GM18499 (cell line): ENCODE results near the gene HAUS5.
"Not testable (repeated sequence)": the region's sequence is repeated elsewhere in the genome, so short reads cannot be mapped to it uniquely, and the experiment has no call there.

ENCODE experiments used
- ATAC-seq: cut with Tn5 transposase; IDR thresholded peaks from one replicate; pipeline ENCODE4 v1.9.1; 2021; ENCODE audit warnings: moderate number of reproducible peaks; ENCODE audit not compliant: insufficient read depth, unreplicated experiment

HAUS5 gene

GRCh38 chr19:35641515-35642151 lies 29.1 kb downstream of the HAUS5 start, which contains the start of gene ETV2:
Gene ETV2 (plus strand): TSS chr19:35641745. CDS start chr19:35642461, 716 bp downstream.
- ATAC-seq: no peak

- ATAC-seq: no peak
Measured at GRCh38 chr19:35642312-35642711, 29.8 kb downstream of the HAUS5 start.

- no peak for ATAC-seq
Measured at GRCh38 chr19:35642798-35643254, 30.3 kb downstream of the HAUS5 start.

GRCh38 chr19:35643255-35644205 lies 31.0 kb downstream of the HAUS5 start:
- ATAC-seq: no peak

GRCh38 chr19:35644206-35644986 lies 31.9 kb downstream of the HAUS5 start:
- peak; percentile 35 for ATAC-seq

GRCh38 chr19:35644987-35645679 lies 32.6 kb downstream of the HAUS5 start:
- no peak for ATAC-seq

- no peak for ATAC-seq
Measured at GRCh38 chr19:35645680-35646511, 33.4 kb downstream of the HAUS5 start.

GRCh38 chr19:35648017-35648961 lies 35.8 kb downstream of the HAUS5 start, which contains the start of gene COX6B1:
Gene COX6B1 (plus strand): TSS chr19:35648323. CDS start chr19:35651244, 2,921 bp downstream.
- peak; percentile 44 for ATAC-seq

- no peak for ATAC-seq
Measured at GRCh38 chr19:35650581-35650980, 38.0 kb downstream of the HAUS5 start.

- not testable (repeated sequence) for ATAC-seq
Measured at GRCh38 chr19:35654828-35655227, 42.3 kb downstream of the HAUS5 start.

- ATAC-seq: no peak
Measured at GRCh38 chr19:35655600-35655999, 43.1 kb downstream of the HAUS5 start.

GRCh38 chr19:35656700-35657099 lies 44.2 kb downstream of the HAUS5 start:
- no peak for ATAC-seq

- ATAC-seq: no peak
Measured at GRCh38 chr19:35657904-35658700, 45.6 kb downstream of the HAUS5 start.

GRCh38 chr19:35661995-35662340 lies 49.4 kb downstream of the HAUS5 start:
- no peak for ATAC-seq

- no peak for ATAC-seq
Measured at GRCh38 chr19:35663981-35664380, 51.4 kb downstream of the HAUS5 start.

GRCh38 chr19:35665157-35665556 lies 52.6 kb downstream of the HAUS5 start:
- ATAC-seq: no peak

- no peak for ATAC-seq
Measured at GRCh38 chr19:35665604-35666003, 53.1 kb downstream of the HAUS5 start.
